SK-N-SH (cell line): ENCODE results near the gene GLCE.

Source experiments
- CHD2 ChIP-seq: fragments of 150-350 bp; IDR thresholded peaks from 2 replicates; pipeline ENCODE4 v1.6.1; 2018; ENCODE audit warnings: low read length; ENCODE audit not compliant: partially characterized antibody
- EP300 ChIP-seq, 2 experiments: IDR thresholded peaks; 2 replicates each; pipeline versions ENCODE4 v1.4.0 to v1.6.1; 2012; ENCODE audit warnings: borderline replicate concordance in 1 of 2, low read depth in 1 of 2, low read length in 1 of 2
- EZH2phosphoT487 ChIP-seq: fragments of 200-600 bp; sonication (generic); IDR thresholded peaks from 2 replicates; pipeline ENCODE4 v1.6.1; 2017; ENCODE audit warnings: low read depth, mixed run types, mild to moderate bottlenecking, antibody characterized with exemption, moderate library complexity, borderline replicate concordance
- GABPA ChIP-seq: IDR thresholded peaks from 2 replicates; pipeline ENCODE4 v1.4.0; 2012; ENCODE audit warnings: low read depth, mild to moderate bottlenecking
- POLR2AphosphoS5 ChIP-seq: IDR thresholded peaks from 2 replicates; pipeline ENCODE4 v1.6.1; 2012; ENCODE audit warnings: low read depth, low read length
- RAD21 ChIP-seq: IDR thresholded peaks from 2 replicates; pipeline ENCODE4 v1.6.1; 2012; ENCODE audit warnings: mild to moderate bottlenecking, low read length
- REST ChIP-seq: IDR thresholded peaks from 2 replicates; pipeline ENCODE4 v1.6.1; 2012; ENCODE audit warnings: mild to moderate bottlenecking, low read depth, low read length, moderate library complexity
- RXRA ChIP-seq: IDR thresholded peaks from 2 replicates; pipeline ENCODE4 v1.4.0; 2012; ENCODE audit warnings: low read depth, mild to moderate bottlenecking, borderline replicate concordance
- TAF1 ChIP-seq: IDR thresholded peaks from 2 replicates; pipeline ENCODE4 v1.6.1; 2012; ENCODE audit warnings: low read depth, mild to moderate bottlenecking, low read length, moderate library complexity, borderline replicate concordance
- TF ChIP-seq, protein P1 (sequence below): fragments of 200-600 bp; sonication (generic); IDR thresholded peaks from 2 replicates; pipeline ENCODE4 v1.6.1; 2017; ENCODE audit warnings: antibody characterized with exemption, mild to moderate bottlenecking, moderate library complexity
- TF ChIP-seq, protein P2 (sequence below): fragments of 150-350 bp; IDR thresholded peaks from 2 replicates; pipeline ENCODE4 v1.6.1; 2016; ENCODE audit warnings: mild to moderate bottlenecking, low read depth, low read length

GRCh38 chr15:69119001-69119400, 41.4 kb upstream of the GLCE start:
- TF ChIP-seq TAF1 (no peak), EZH2phosphoT487 (no peak), GABPA (no peak), CHD2 (no peak), EP300 (IDR thresholded peaks at IDR 0.05; ENCODE audit: borderline replicate concordance in 1 of 2, low read depth in 1 of 2, low read length in 1 of 2) (no peak), RXRA (no peak), RAD21 (no peak), REST (no peak), POLR2AphosphoS5 (no peak)
- TF ChIP-seq, protein P1, sequence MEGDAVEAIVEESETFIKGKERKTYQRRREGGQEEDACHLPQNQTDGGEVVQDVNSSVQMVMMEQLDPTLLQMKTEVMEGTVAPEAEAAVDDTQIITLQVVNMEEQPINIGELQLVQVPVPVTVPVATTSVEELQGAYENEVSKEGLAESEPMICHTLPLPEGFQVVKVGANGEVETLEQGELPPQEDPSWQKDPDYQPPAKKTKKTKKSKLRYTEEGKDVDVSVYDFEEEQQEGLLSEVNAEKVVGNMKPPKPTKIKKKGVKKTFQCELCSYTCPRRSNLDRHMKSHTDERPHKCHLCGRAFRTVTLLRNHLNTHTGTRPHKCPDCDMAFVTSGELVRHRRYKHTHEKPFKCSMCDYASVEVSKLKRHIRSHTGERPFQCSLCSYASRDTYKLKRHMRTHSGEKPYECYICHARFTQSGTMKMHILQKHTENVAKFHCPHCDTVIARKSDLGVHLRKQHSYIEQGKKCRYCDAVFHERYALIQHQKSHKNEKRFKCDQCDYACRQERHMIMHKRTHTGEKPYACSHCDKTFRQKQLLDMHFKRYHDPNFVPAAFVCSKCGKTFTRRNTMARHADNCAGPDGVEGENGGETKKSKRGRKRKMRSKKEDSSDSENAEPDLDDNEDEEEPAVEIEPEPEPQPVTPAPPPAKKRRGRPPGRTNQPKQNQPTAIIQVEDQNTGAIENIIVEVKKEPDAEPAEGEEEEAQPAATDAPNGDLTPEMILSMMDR, result no peak
- TF ChIP-seq, protein P2, sequence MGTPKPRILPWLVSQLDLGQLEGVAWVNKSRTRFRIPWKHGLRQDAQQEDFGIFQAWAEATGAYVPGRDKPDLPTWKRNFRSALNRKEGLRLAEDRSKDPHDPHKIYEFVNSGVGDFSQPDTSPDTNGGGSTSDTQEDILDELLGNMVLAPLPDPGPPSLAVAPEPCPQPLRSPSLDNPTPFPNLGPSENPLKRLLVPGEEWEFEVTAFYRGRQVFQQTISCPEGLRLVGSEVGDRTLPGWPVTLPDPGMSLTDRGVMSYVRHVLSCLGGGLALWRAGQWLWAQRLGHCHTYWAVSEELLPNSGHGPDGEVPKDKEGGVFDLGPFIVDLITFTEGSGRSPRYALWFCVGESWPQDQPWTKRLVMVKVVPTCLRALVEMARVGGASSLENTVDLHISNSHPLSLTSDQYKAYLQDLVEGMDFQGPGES, result no peak
